Fibroblast of lung (primary cell): ENCODE results near the gene CLEC16A. TPM values are rescaled to one million over a fixed set of nuclear protein-coding genes. Genes with fewer than 3 reads are reported as not detected.

Source experiments
- DNase-seq, 2 donors: peaks; one replicate each; pipeline versions ENCODE4 v3.0.0 to v3.0.0-alpha.2; 2010; ENCODE audit warnings: low read depth in 2 of 2
- H2AFZ ChIP-seq: 2 replicates; pipeline ENCODE4 v1.5.1; 2012; ENCODE audit warnings: low read length, control low read depth, inconsistent platforms
- H3K27ac ChIP-seq: 2 replicates; pipeline ENCODE4 v1.5.1; 2011; ENCODE audit warnings: low read length, control low read depth; ENCODE audit not compliant: insufficient read depth
- H3K27me3 ChIP-seq: 2 replicates; pipeline ENCODE4 v1.5.1; 2011; ENCODE audit warnings: mild to moderate bottlenecking, low read length; ENCODE audit not compliant: control insufficient read depth, insufficient read depth
- H3K36me3 ChIP-seq: 2 replicates; pipeline ENCODE4 v1.5.1; 2011; ENCODE audit warnings: low read length; ENCODE audit not compliant: control insufficient read depth, insufficient read depth
- H3K4me1 ChIP-seq: 2 replicates; pipeline ENCODE4 v1.5.1; 2011; ENCODE audit warnings: low read length; ENCODE audit not compliant: control insufficient read depth, insufficient read depth; ENCODE audit errors: extremely low read depth
- H3K4me2 ChIP-seq: 2 replicates; pipeline ENCODE4 v1.5.1; 2011; ENCODE audit warnings: low read length, control low read depth; ENCODE audit not compliant: insufficient read depth; ENCODE audit errors: extremely low read depth
- H3K4me3 ChIP-seq, 4 experiments: fragments of 200-600 bp in 1 of 4; sonication (generic) in 1 of 4; replicated peaks in 1 of 4; 2 replicates each; pipeline ENCODE4 v1.5.1; 2011 to 2016; ENCODE audit warnings: low read length in 4 of 4, low read depth in 3 of 4, mild to moderate bottlenecking in 3 of 4, control low read depth in 2 of 4, inconsistent platforms in 1 of 4, mixed read lengths in 1 of 4; ENCODE audit not compliant: insufficient read depth in 1 of 4; ENCODE audit errors: control extremely low read depth in 1 of 4
- H3K79me2 ChIP-seq: 2 replicates; pipeline ENCODE4 v1.5.1; 2012; ENCODE audit warnings: mild to moderate bottlenecking, low read length, inconsistent platforms; ENCODE audit not compliant: control insufficient read depth, insufficient read depth
- H3K9ac ChIP-seq: 2 replicates; pipeline ENCODE4 v1.5.1; 2011; ENCODE audit warnings: mild to moderate bottlenecking, low read length, control low read depth; ENCODE audit not compliant: insufficient read depth
- H3K9me3 ChIP-seq: 2 replicates; pipeline ENCODE4 v1.5.1; 2012; ENCODE audit warnings: low read depth, low read length; ENCODE audit not compliant: control insufficient read depth, insufficient read depth
- H4K20me1 ChIP-seq: 2 replicates; pipeline ENCODE4 v1.5.1; 2011; ENCODE audit warnings: low read length; ENCODE audit not compliant: control insufficient read depth, insufficient read depth; ENCODE audit errors: extremely low read depth
- CTCF ChIP-seq, 2 donors: IDR thresholded peaks in 1 of 2; conservative IDR thresholded peaks in 1 of 2; 1 replicate in 1 of 2; 2 replicates in 1 of 2; pipeline ENCODE4 v1.5.1; 2011 to 2012; ENCODE audit warnings: low read length in 2 of 2, control low read depth in 1 of 2, inconsistent platforms in 1 of 2, low read depth in 1 of 2, mild to moderate bottlenecking in 1 of 2
- EZH2 ChIP-seq: IDR thresholded peaks from 2 replicates; pipeline ENCODE4 v1.5.1; 2012; ENCODE audit warnings: low read length, control low read depth, mild to moderate bottlenecking; ENCODE audit errors: missing control alignments
- polyA plus RNA-seq, 2 donors: library from polyadenylated mRNA; depleted of rRNA in 1 of 2; stranded (reverse) in 1 of 2; unstranded in 1 of 2; fragments of >200 nt; gene quantifications; 2 replicates each; pipeline ENCODE4 v1.2.1, GENCODE V29; 2011 to 2012; ENCODE audit warnings: missing spikeins in 1 of 2
- total RNA-seq: library from RNA; depleted of rRNA; stranded (reverse); fragments of >200 nt; gene quantifications from 2 replicates; pipeline ENCODE4 v1.2.1, GENCODE V29; 2014

CLEC16A gene
- total and polyA plus RNA-seq, 2 donors (not counting 1 experiment from before 2014, with no cell fraction given), result 9.1 to 22.0 TPM

- no peak overlapping the region for H2AFZ ChIP-seq
- H3K27ac ChIP-seq, result no peak overlapping the region
- H3K79me2 ChIP-seq, result peaks cover 7% of the 10 kb centered on the region
- TF ChIP-seq CTCF (conservative IDR thresholded peaks at IDR 0.05 in 1 of 2, IDR thresholded peaks at IDR 0.05 in 1 of 2; ENCODE audit: low read depth in 1 of 2, low read length in 2 of 2) (no peak), EZH2 (no peak)
- H3K4me1 ChIP-seq, result peaks cover 15% of the 10 kb centered on the region
- no peaks in the 10 kb centered on the region for H3K36me3 ChIP-seq
- H3K27me3 ChIP-seq, result no peaks in the 10 kb centered on the region
- no peak overlapping the region for H3K4me3 ChIP-seq
- H3K9me3 ChIP-seq, result no peaks in the 10 kb centered on the region
- DNase-seq, result no peak
- H3K9ac ChIP-seq, result no peak overlapping the region
- no peaks in the 10 kb centered on the region for H4K20me1 ChIP-seq
- no peak overlapping the region for H3K4me2 ChIP-seq
Measured at GRCh38 chr16:10954903-10955302, 10.5 kb downstream of the CLEC16A start.

GRCh38 chr16:10957771-10958482 lies 13.6 kb downstream of the CLEC16A start:
- Histone ChIP-seq H3K4me1 (peaks cover 18% of the 10 kb centered on the region), H3K36me3 (peaks cover 3% of the 10 kb centered on the region), H3K9ac (no peak overlapping the region), H3K27me3 (no peaks in the 10 kb centered on the region), H3K9me3 (no peaks in the 10 kb centered on the region), H4K20me1 (no peaks in the 10 kb centered on the region), H3K79me2 (peaks cover 6% of the 10 kb centered on the region), H3K27ac (no peak overlapping the region), H2AFZ (no peak overlapping the region), H3K4me2 (peak overlapping the region; percentile 15), H3K4me3 (no peak overlapping the region)
- DNase-seq, result peak; percentile 58 to 59
- TF ChIP-seq EZH2, result no peak
- TF ChIP-seq CTCF (conservative IDR thresholded peaks at IDR 0.05 in 1 of 2, IDR thresholded peaks at IDR 0.05 in 1 of 2; ENCODE audit: low read depth in 1 of 2, low read length in 2 of 2), result no peak

GRCh38 chr16:10959161-10959560 lies 14.8 kb downstream of the CLEC16A start:
- Histone ChIP-seq H3K4me2 (no peak overlapping the region), H3K4me1 (peaks cover 18% of the 10 kb centered on the region), H3K9ac (no peak overlapping the region), H3K36me3 (peaks cover 3% of the 10 kb centered on the region), H3K9me3 (no peaks in the 10 kb centered on the region), H3K79me2 (peaks cover 6% of the 10 kb centered on the region), H4K20me1 (no peaks in the 10 kb centered on the region), H3K27ac (no peak overlapping the region), H3K27me3 (no peaks in the 10 kb centered on the region), H3K4me3 (no peak overlapping the region), H2AFZ (no peak overlapping the region)
- no peak for TF ChIP-seq EZH2
- TF ChIP-seq CTCF (conservative IDR thresholded peaks at IDR 0.05 in 1 of 2, IDR thresholded peaks at IDR 0.05 in 1 of 2; ENCODE audit: low read depth in 1 of 2, low read length in 2 of 2), result no peak
- DNase-seq, result peak; percentile 42 to 69
